Vein endothelial cell (primary cell): Measurements from ENCODE around the gene GOLGA6L22. TPM values are rescaled to one million over a fixed set of nuclear protein-coding genes. Genes with fewer than 3 reads are reported as not detected.

Experiments used
- small RNA-seq: library from RNA; depleted of rRNA; stranded (forward); fragments of <200 nt; gene quantifications from one replicate; pipeline ENCODE3, GENCODE V24; 2012
- total RNA-seq: library from RNA; depleted of rRNA; stranded (reverse); fragments of >200 nt; gene quantifications from 2 replicates; pipeline ENCODE4 v1.2.3, GENCODE V29; 2012

GOLGA6L22 gene
- not detected in 2 replicates for total RNA-seq

GRCh38 chr15:22458603-22459002 lies at the start of gene GOLGA6L22:
GOLGA6L22 (plus strand) TSS chr15:22458903; CDS start chr15:22458994, 91 bp downstream.

Small RNA genes lying within 50 kb of the gene (small RNA-seq; reads per million reads assigned to genes)
- gene RN7SL545P, result not detected
